ENCODE data around the gene FGF10. TPM values are rescaled to one million over a fixed set of nuclear protein-coding genes. Genes with fewer than 3 reads are reported as not detected.

The FGF10 gene
- total RNA-seq, 2 experiments from 2014 or later: not detected

DNA sequence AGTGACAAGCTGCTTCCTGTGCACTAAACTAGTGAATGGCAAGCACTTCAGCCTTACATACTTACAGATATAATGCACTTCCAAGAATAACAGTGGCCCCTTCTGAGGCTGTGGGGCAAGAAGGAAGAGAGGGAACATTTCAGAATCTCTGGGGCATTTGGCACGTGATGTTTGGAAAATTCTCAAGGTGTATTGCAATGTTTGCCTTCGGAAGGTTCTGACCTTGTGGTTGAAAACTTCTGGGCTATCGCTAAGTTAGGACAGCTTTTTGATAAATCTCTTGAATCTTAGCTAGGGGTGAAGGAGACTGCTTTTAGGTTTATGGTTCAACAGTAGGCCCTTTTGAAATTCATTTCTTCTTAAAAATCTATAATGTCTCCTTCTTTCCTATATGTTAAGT is 7.1 kb upstream of the FGF10 start:
- no peak overlapping the region for H3K4me3 ChIP-seq (ENCODE audit: low read depth, low read length, poor library complexity, severe bottlenecking)
- intact Hi-C loops (cut with micrococcal nuclease; ENCODE audit: unreplicated experiment): no loop called here
- no peaks in the 10 kb centered on the region for H3K9me2 ChIP-seq (ENCODE audit: insufficient read depth, low read length)
- no peak overlapping the region for H3K4me2 ChIP-seq (ENCODE audit: low read length)
- ChIA-PET CTCF (ENCODE audit: unreplicated experiment) (no interaction called here), POLR2A (interaction anchor here (0.9 kb wide), 1 partner anchor 11 kb away, joined by 4 read pairs; no protein-coding TSS in a partner anchor)
- H3K79me2 ChIP-seq (ENCODE audit: insufficient read depth, low read depth, low read length): no peaks in the 10 kb centered on the region
- BruUV-seq (replicated peaks): no TSS peak
- H3K4me1 ChIP-seq (ENCODE audit: insufficient read depth, low read length, poor library complexity, severe bottlenecking): no peaks in the 10 kb centered on the region
- H2AFZ ChIP-seq (ENCODE audit: low read length): no peak overlapping the region
- H3K36me3 ChIP-seq (ENCODE audit: insufficient read depth, low read length): no peaks in the 10 kb centered on the region
- no peaks in the 10 kb centered on the region for H3K9me3 ChIP-seq (ENCODE audit: low read length)
- H4K20me1 ChIP-seq (ENCODE audit: insufficient read depth, low read length): no peaks in the 10 kb centered on the region
- no peak overlapping the region for H3K27ac ChIP-seq (ENCODE audit: low read depth, low read length, poor library complexity, severe bottlenecking)
- TF ChIP-seq EZH2phosphoT487 (IDR thresholded peaks at IDR 0.05; ENCODE audit: borderline replicate concordance, low read depth, low read length): no peak
- no peak for TF ChIP-seq CTCF (conservative IDR thresholded peaks at IDR 0.05; ENCODE audit: low read length)
- no peak for DNase-seq (ENCODE audit: low spot score)

- no TSS peak for BruUV-seq (replicated peaks)
- intact Hi-C loops (cut with micrococcal nuclease; ENCODE audit: unreplicated experiment): no loop called here
- DNase-seq (ENCODE audit: low spot score): no peak
- Histone ChIP-seq H4K20me1 (ENCODE audit: insufficient read depth, low read length) (no peaks in the 10 kb centered on the region), H2AFZ (ENCODE audit: low read length) (no peak overlapping the region), H3K27ac (ENCODE audit: low read depth, low read length, poor library complexity, severe bottlenecking) (no peak overlapping the region), H3K4me1 (ENCODE audit: insufficient read depth, low read length, poor library complexity, severe bottlenecking) (no peaks in the 10 kb centered on the region), H3K4me2 (ENCODE audit: low read length) (no peak overlapping the region), H3K36me3 (ENCODE audit: insufficient read depth, low read length) (no peaks in the 10 kb centered on the region), H3K9me3 (ENCODE audit: low read length) (no peaks in the 10 kb centered on the region), H3K4me3 (ENCODE audit: low read depth, low read length, poor library complexity, severe bottlenecking) (no peak overlapping the region), H3K9me2 (ENCODE audit: insufficient read depth, low read length) (no peaks in the 10 kb centered on the region), H3K79me2 (ENCODE audit: insufficient read depth, low read depth, low read length) (no peaks in the 10 kb centered on the region)
- ChIA-PET CTCF (ENCODE audit: unreplicated experiment) (no interaction called here), POLR2A (no interaction called here)
- TF ChIP-seq CTCF (conservative IDR thresholded peaks at IDR 0.05; ENCODE audit: low read length): no peak
- TF ChIP-seq EZH2phosphoT487 (IDR thresholded peaks at IDR 0.05; ENCODE audit: borderline replicate concordance, low read depth, low read length): no peak
These were observed 1.1 kb upstream of the FGF10 start for GRCh38 chr5:44390351-44390750.

DNA sequence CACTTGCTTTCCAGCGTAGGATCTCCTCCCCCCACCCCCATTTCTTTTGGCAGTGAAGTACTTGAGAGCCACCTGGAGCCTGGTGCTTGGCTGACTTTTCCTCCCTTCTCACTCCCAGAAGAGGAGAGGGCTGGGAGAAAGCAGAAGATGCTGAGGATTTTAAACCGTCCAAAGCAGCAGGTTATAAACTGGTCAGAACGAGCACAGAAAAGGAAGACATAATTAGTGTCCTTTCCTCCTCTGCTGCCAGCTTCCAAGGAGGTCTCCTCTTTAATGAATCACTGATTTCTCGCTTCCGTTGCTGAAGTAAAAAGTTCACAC is 563 bp upstream of the FGF10 start:
- DNase-seq (ENCODE audit: low spot score): no peak
- H3K27ac ChIP-seq (ENCODE audit: low read depth, low read length, poor library complexity, severe bottlenecking): no peak overlapping the region
- H3K9me2 ChIP-seq (ENCODE audit: insufficient read depth, low read length): no peaks in the 10 kb centered on the region
- H3K4me2 ChIP-seq (ENCODE audit: low read length): no peak overlapping the region
- no peaks in the 10 kb centered on the region for H3K9me3 ChIP-seq (ENCODE audit: low read length)
- no peak for TF ChIP-seq EZH2phosphoT487 (IDR thresholded peaks at IDR 0.05; ENCODE audit: borderline replicate concordance, low read depth, low read length)
- no peak for TF ChIP-seq CTCF (conservative IDR thresholded peaks at IDR 0.05; ENCODE audit: low read length)
- intact Hi-C loops (cut with micrococcal nuclease; ENCODE audit: unreplicated experiment): no loop called here
- no peaks in the 10 kb centered on the region for H3K79me2 ChIP-seq (ENCODE audit: insufficient read depth, low read depth, low read length)
- POLR2A ChIA-PET: interaction anchor here (0.6 kb wide), 1 partner anchor 125 kb away, joined by 3 read pairs; no protein-coding TSS in a partner anchor
- no peak overlapping the region for H2AFZ ChIP-seq (ENCODE audit: low read length)
- H3K4me3 ChIP-seq (ENCODE audit: low read depth, low read length, poor library complexity, severe bottlenecking): no peak overlapping the region
- no peaks in the 10 kb centered on the region for H4K20me1 ChIP-seq (ENCODE audit: insufficient read depth, low read length)
- H3K36me3 ChIP-seq (ENCODE audit: insufficient read depth, low read length): no peaks in the 10 kb centered on the region
- BruUV-seq (replicated peaks): no TSS peak
- H3K4me1 ChIP-seq (ENCODE audit: insufficient read depth, low read length, poor library complexity, severe bottlenecking): no peaks in the 10 kb centered on the region
- CTCF ChIA-PET (ENCODE audit: unreplicated experiment): no interaction called here
